Measurements from ENCODE around the gene CCT5.
A peak's percentile ranks its signal among the peaks of the same experiment; 100 is the strongest.

DNA sequence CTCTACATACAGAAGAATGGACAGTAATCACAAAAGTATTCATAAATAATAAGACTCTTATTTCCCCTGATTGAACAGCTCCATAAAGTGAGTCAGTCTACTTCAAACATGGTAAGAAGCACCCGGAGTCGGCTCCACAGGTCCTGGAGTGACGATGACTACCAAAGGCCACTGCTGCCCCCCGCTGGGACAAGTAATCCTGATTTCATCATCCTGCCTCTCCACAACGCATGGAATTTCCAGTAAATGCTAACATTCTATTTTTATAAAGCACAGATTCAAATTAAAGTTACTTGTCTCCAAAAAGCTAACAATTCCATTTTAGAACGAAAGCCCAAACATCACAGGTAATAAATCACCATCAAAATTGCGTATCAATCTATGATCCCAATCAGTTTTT lies 16.6 kb upstream of the CCT5 start:
- TF ChIP-seq, protein P1, sequence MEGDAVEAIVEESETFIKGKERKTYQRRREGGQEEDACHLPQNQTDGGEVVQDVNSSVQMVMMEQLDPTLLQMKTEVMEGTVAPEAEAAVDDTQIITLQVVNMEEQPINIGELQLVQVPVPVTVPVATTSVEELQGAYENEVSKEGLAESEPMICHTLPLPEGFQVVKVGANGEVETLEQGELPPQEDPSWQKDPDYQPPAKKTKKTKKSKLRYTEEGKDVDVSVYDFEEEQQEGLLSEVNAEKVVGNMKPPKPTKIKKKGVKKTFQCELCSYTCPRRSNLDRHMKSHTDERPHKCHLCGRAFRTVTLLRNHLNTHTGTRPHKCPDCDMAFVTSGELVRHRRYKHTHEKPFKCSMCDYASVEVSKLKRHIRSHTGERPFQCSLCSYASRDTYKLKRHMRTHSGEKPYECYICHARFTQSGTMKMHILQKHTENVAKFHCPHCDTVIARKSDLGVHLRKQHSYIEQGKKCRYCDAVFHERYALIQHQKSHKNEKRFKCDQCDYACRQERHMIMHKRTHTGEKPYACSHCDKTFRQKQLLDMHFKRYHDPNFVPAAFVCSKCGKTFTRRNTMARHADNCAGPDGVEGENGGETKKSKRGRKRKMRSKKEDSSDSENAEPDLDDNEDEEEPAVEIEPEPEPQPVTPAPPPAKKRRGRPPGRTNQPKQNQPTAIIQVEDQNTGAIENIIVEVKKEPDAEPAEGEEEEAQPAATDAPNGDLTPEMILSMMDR (IDR thresholded peaks at IDR 0.05): peak in 2 of 7 experiments; percentile 14 to 18
- TF ChIP-seq POLR2A (IDR thresholded peaks at IDR 0.05): no peak

All from body of pancreas (tissue), 4 donors.